ENCODE results near the gene SLC4A2.

SLC4A2 gene

GRCh38 chr7:151109094-151110048 lies 50.0 kb downstream of the SLC4A2 start:
- no peak for TF ChIP-seq CTCF (IDR thresholded peaks at IDR 0.05; ENCODE audit: low read depth, low read length)
- peak; percentile 28 for DNase-seq (ENCODE audit: extremely low read depth, low read depth)

- no peak for TF ChIP-seq CTCF (IDR thresholded peaks at IDR 0.05; ENCODE audit: low read depth, low read length)
These were observed 51.0 kb downstream of the SLC4A2 start for GRCh38 chr7:151110236-151110940.

GRCh38 chr7:151110941-151111645 lies 51.7 kb downstream of the SLC4A2 start:
- DNase-seq (ENCODE audit: extremely low read depth, low read depth): peak; percentile 32
- peak; percentile 84 for TF ChIP-seq CTCF (IDR thresholded peaks at IDR 0.05; ENCODE audit: low read depth, low read length)

More at GRCh38 chr7:151110236-151110940, 51.0 kb downstream of the SLC4A2 start:
- no peak for DNase-seq (ENCODE audit: extremely low read depth, low read depth)

GRCh38 chr7:151113344-151114150 lies 54.2 kb downstream of the SLC4A2 start:
- DNase-seq (ENCODE audit: extremely low read depth, low read depth): peak; percentile 45
- no peak for TF ChIP-seq CTCF (IDR thresholded peaks at IDR 0.05; ENCODE audit: low read depth, low read length)

GRCh38 chr7:151114151-151115090 lies 55.0 kb downstream of the SLC4A2 start:
- TF ChIP-seq CTCF (IDR thresholded peaks at IDR 0.05; ENCODE audit: low read depth, low read length): no peak
- DNase-seq (ENCODE audit: extremely low read depth, low read depth): no peak
